Stimulated activated CD4-positive, alpha-beta T cell treated with anti-CD3 and anti-CD28 coated beads, Interleukin-15, amount 100 ng/mL, for 24 hours (primary cell): ENCODE measurements around the gene OR2M4.
"Not testable (repeated sequence)": the region's sequence is repeated elsewhere in the genome, so short reads cannot be mapped to it uniquely, and the experiment has no call there.

Source experiments
- DNase-seq: peaks from one replicate; pipeline ENCODE4 v3.0.0-alpha.2; 2020

Gene OR2M4

GRCh38 chr1:248231117-248231516, at the start of gene OR2M4:
OR2M4 (plus strand) TSS chr1:248231417; CDS start chr1:248238929, 7,512 bp downstream.
- no peak for DNase-seq

GRCh38 chr1:248183996-248184395, 47.2 kb upstream of the OR2M4 start:
- no peak for DNase-seq

GRCh38 chr1:248187363-248187762, 43.9 kb upstream of the OR2M4 start:
- DNase-seq, result no peak

GRCh38 chr1:248189026-248189425, 42.2 kb upstream of the OR2M4 start:
- DNase-seq, result no peak

- DNase-seq, result no peak
These were observed 37.1 kb upstream of the OR2M4 start for GRCh38 chr1:248194117-248194516.

- DNase-seq, result no peak
These were observed 34.3 kb upstream of the OR2M4 start, which contains the start of gene OR2M3 for GRCh38 chr1:248196965-248197364. OR2M3 (plus strand) TSS chr1:248197265; CDS start chr1:248203068, 5,803 bp downstream.

GRCh38 chr1:248215880-248216279, 15.3 kb upstream of the OR2M4 start:
- no peak for DNase-seq

- DNase-seq, result no peak
These were observed 5.7 kb upstream of the OR2M4 start for GRCh38 chr1:248225537-248225936.

GRCh38 chr1:248229360-248229908, 1.8 kb upstream of the OR2M4 start:
- DNase-seq, result no peak

- no peak for DNase-seq
These were observed 8.3 kb downstream of the OR2M4 start for GRCh38 chr1:248239478-248239877.

GRCh38 chr1:248243204-248243603, 12.0 kb downstream of the OR2M4 start:
- peak; percentile 26 for DNase-seq

GRCh38 chr1:248259309-248259708, 28.1 kb downstream of the OR2M4 start:
- DNase-seq, result not testable (repeated sequence)

- DNase-seq, result no peak
These were observed 37.0 kb downstream of the OR2M4 start for GRCh38 chr1:248268178-248268577.

- not testable (repeated sequence) for DNase-seq
These were observed 42.0 kb downstream of the OR2M4 start for GRCh38 chr1:248273225-248273624.

GRCh38 chr1:248277876-248278275, 46.7 kb downstream of the OR2M4 start, which contains the start of gene OR2T33:
OR2T33 (minus strand) TSS chr1:248277976; CDS start chr1:248273814, 4,162 bp downstream.
- DNase-seq, result no peak

- DNase-seq, result no peak
These were observed 57.2 kb downstream of the OR2M4 start for GRCh38 chr1:248288391-248288790.
